SK-N-SH (cell line): ENCODE data around the gene MACROD2. TPM values are rescaled to one million over a fixed set of nuclear protein-coding genes. Genes with fewer than 3 reads are reported as not detected.

ENCODE experiments used
- CTCF ChIA-PET: fragments of 300-600, 350-600 bp; formaldehyde crosslinking; extraction: SDS; loops from one replicate; lab custom pipeline; 2021; lab: Yijun Ruan, JAX
- POLR2A ChIA-PET: fragments of 350-600 bp; sonication (Branson Sonifier 250); formaldehyde crosslinking; extraction: SDS; loops from one replicate; lab custom pipeline; 2020; ENCODE audit warnings: antibody characterized with exemption, inconsistent platforms; lab: Yijun Ruan, JAX
- DNase-seq: peaks from one replicate; pipeline ENCODE4 v3.0.0; 2012
- H2AFZ ChIP-seq: fragments of 200-600 bp; sonication (generic); 2 replicates; pipeline ENCODE4 v1.8.1; 2016; ENCODE audit warnings: antibody characterized with exemption, mild to moderate bottlenecking, low read depth
- H3F3A ChIP-seq: fragments of 200-600 bp; sonication (generic); replicated peaks from 2 replicates; pipeline ENCODE3; 2016; ENCODE audit warnings: antibody characterized with exemption, mild to moderate bottlenecking; ENCODE audit not compliant: insufficient read depth
- H3K27ac ChIP-seq, 2 experiments: fragments of 200-500 bp in 1 of 2; fragments of 200-600 bp in 1 of 2; sonication (Bioruptor generic) in 1 of 2; sonication (generic), shearing (Covaris generic) in 1 of 2; 2 replicates each; pipeline versions ENCODE4 v1.5.1 to v1.6.1; 2014 to 2016; ENCODE audit warnings: low read depth in 2 of 2, inconsistent platforms in 1 of 2, low read length in 1 of 2, mild to moderate bottlenecking in 1 of 2, mixed read lengths in 1 of 2
- H3K27me3 ChIP-seq: fragments of 200-600 bp; sonication (generic), shearing (Covaris generic); 2 replicates; pipeline ENCODE4 v1.6.1; 2016; ENCODE audit warnings: mixed run types; ENCODE audit not compliant: insufficient read depth
- H3K36me3 ChIP-seq, 2 experiments: fragments of 200-500 bp in 1 of 2; fragments of 200-600 bp in 1 of 2; sonication (Bioruptor generic) in 1 of 2; sonication (generic) in 1 of 2; replicated peaks in 1 of 2; 2 replicates each; pipeline versions ENCODE3 to v1.5.1; 2014 to 2016; ENCODE audit warnings: low read length in 1 of 2, mild to moderate bottlenecking in 1 of 2; ENCODE audit not compliant: insufficient read depth in 2 of 2, control insufficient read depth in 1 of 2
- H3K4me1 ChIP-seq, 2 experiments: fragments of 200-500 bp in 1 of 2; fragments of 200-600 bp in 1 of 2; sonication (Bioruptor generic) in 1 of 2; sonication (generic), shearing (Covaris generic) in 1 of 2; 2 replicates each; pipeline versions ENCODE4 v1.5.1 to v1.6.1; 2014 to 2016; ENCODE audit warnings: low read depth in 1 of 2, low read length in 1 of 2, mixed run types in 1 of 2; ENCODE audit not compliant: insufficient read depth in 2 of 2, control insufficient read depth in 1 of 2
- H3K4me2 ChIP-seq: fragments of 200-600 bp; sonication (generic), shearing (Covaris generic); 2 replicates; pipeline ENCODE4 v1.6.1; 2017; ENCODE audit warnings: mixed run types
- H3K4me3 ChIP-seq, 2 experiments: fragments of 200-500 bp in 1 of 2; fragments of 200-600 bp in 1 of 2; sonication (Bioruptor generic) in 1 of 2; sonication (generic), shearing (Covaris generic) in 1 of 2; 2 replicates each; pipeline versions ENCODE4 v1.5.1 to v1.8.1; 2014 to 2016; ENCODE audit warnings: low read depth in 2 of 2, inconsistent platforms in 1 of 2, low read length in 1 of 2, mild to moderate bottlenecking in 1 of 2, mixed read lengths in 1 of 2, moderate library complexity in 1 of 2
- H3K79me2 ChIP-seq: fragments of 200-600 bp; sonication (generic); 2 replicates; pipeline ENCODE4 v1.8.1; 2017; ENCODE audit warnings: mild to moderate bottlenecking; ENCODE audit not compliant: insufficient read depth
- H3K9ac ChIP-seq: fragments of 200-600 bp; sonication (generic); 2 replicates; pipeline ENCODE4 v1.6.1; 2017; ENCODE audit warnings: mixed run types
- H3K9me2 ChIP-seq: fragments of 200-600 bp; sonication (generic); 2 replicates; pipeline ENCODE4 v1.6.1; 2017; ENCODE audit warnings: mixed run types
- H3K9me3 ChIP-seq: fragments of 200-600 bp; sonication (generic); 2 replicates; pipeline ENCODE4 v1.6.1; 2017; ENCODE audit warnings: mixed run types, mild to moderate bottlenecking, moderate library complexity
- H4K20me1 ChIP-seq: fragments of 200-600 bp; sonication (generic); 2 replicates; pipeline ENCODE4 v1.6.1; 2017; ENCODE audit warnings: mild to moderate bottlenecking, mixed run types; ENCODE audit not compliant: insufficient read depth
- CHD2 ChIP-seq: fragments of 150-350 bp; IDR thresholded peaks from 2 replicates; pipeline ENCODE4 v1.6.1; 2018; ENCODE audit warnings: low read length; ENCODE audit not compliant: partially characterized antibody
- CTCF ChIP-seq: fragments of 200-600 bp; sonication (generic); IDR thresholded peaks from 2 replicates; pipeline ENCODE4 v1.6.1; 2017; ENCODE audit warnings: antibody characterized with exemption, mild to moderate bottlenecking, moderate library complexity
- EP300 ChIP-seq, 2 experiments: IDR thresholded peaks; 2 replicates each; pipeline versions ENCODE4 v1.4.0 to v1.6.1; 2012; ENCODE audit warnings: borderline replicate concordance in 1 of 2, low read depth in 1 of 2, low read length in 1 of 2
- EZH2phosphoT487 ChIP-seq: fragments of 200-600 bp; sonication (generic); IDR thresholded peaks from 2 replicates; pipeline ENCODE4 v1.6.1; 2017; ENCODE audit warnings: low read depth, mixed run types, mild to moderate bottlenecking, antibody characterized with exemption, moderate library complexity, borderline replicate concordance
- FOSL2 ChIP-seq: IDR thresholded peaks from 2 replicates; pipeline ENCODE4 v1.4.0; 2012; ENCODE audit warnings: low read depth, mild to moderate bottlenecking, moderate library complexity, borderline replicate concordance
- FOXJ3 ChIP-seq: sonication (generic); formaldehyde crosslinking; IDR thresholded peaks from 2 replicates; pipeline ENCODE4 v1.5.1; 2020; ENCODE audit warnings: mild to moderate bottlenecking, missing genetic modification reagents
- FOXM1 ChIP-seq: IDR thresholded peaks from 2 replicates; pipeline ENCODE4 v1.4.0; 2012; ENCODE audit warnings: low read depth, mild to moderate bottlenecking
- MEF2A ChIP-seq: IDR thresholded peaks from 2 replicates; pipeline ENCODE4 v1.4.0; 2012; ENCODE audit warnings: low read depth, borderline replicate concordance
- MXI1 ChIP-seq: IDR thresholded peaks from 2 replicates; pipeline ENCODE4 v1.6.1; 2012; ENCODE audit warnings: mild to moderate bottlenecking, low read depth, low read length, improper control_type of control experiment
- NFIC ChIP-seq: IDR thresholded peaks from 2 replicates; pipeline ENCODE4 v1.4.0; 2012; ENCODE audit warnings: borderline replicate concordance
- POLR2AphosphoS5 ChIP-seq: IDR thresholded peaks from 2 replicates; pipeline ENCODE4 v1.6.1; 2012; ENCODE audit warnings: low read depth, low read length
- TCF12 ChIP-seq: IDR thresholded peaks from 2 replicates; pipeline ENCODE4 v1.4.0; 2012
- TEAD4 ChIP-seq: IDR thresholded peaks from 2 replicates; pipeline ENCODE4 v1.4.0; 2012; ENCODE audit warnings: mild to moderate bottlenecking, borderline replicate concordance; ENCODE audit not compliant: insufficient read depth
- USF1 ChIP-seq: IDR thresholded peaks from 2 replicates; pipeline ENCODE4 v1.4.0; 2012; ENCODE audit warnings: low read depth, borderline replicate concordance
- WGBS: methylation state at CpG from one replicate; pipeline ENCODE4 v1.1.6; 2017; ENCODE audit warnings: low lambda C conversion rate; 5-methylcytosine and 5-hydroxymethylcytosine counted together
- polyA plus RNA-seq, 3 experiments: library from polyadenylated mRNA; depleted of rRNA; stranded (reverse); fragments of >200 nt; gene quantifications; 2 replicates each; pipeline ENCODE4 v1.2.3, GENCODE V29; 2012
- TF ChIP-seq, protein P1 (sequence below): IDR thresholded peaks from 2 replicates; pipeline ENCODE4; 2012
- TF ChIP-seq, protein P2 (sequence below): fragments of 150-350 bp; IDR thresholded peaks from 2 replicates; pipeline ENCODE4 v1.6.1; 2017; ENCODE audit warnings: antibody characterized with exemption, low read length, low read depth, borderline replicate concordance

The MACROD2 gene
- polyA plus RNA-seq, 1 of the 3 experiments (the other 2 are of a cell fraction) = 0.33 TPM

- Histone ChIP-seq H3K79me2 (no peaks in the 10 kb centered on the region), H4K20me1 (no peaks in the 10 kb centered on the region), H2AFZ (no peak overlapping the region), H3K9me3 (no peaks in the 10 kb centered on the region), H3K36me3 (no peaks in the 10 kb centered on the region), H3F3A (no peaks in the 10 kb centered on the region), H3K4me2 (no peak overlapping the region), H3K9ac (no peak overlapping the region), H3K4me1 (no peaks in the 10 kb centered on the region), H3K4me3 (no peak overlapping the region), H3K9me2 (no peaks in the 10 kb centered on the region), H3K27ac (no peak overlapping the region), H3K27me3 (no peaks in the 10 kb centered on the region)
- WGBS = 94% methylated on average over 2 of the region's 2 CpGs
- no peak for TF ChIP-seq FOXJ3 (CRISPR knock-in tag)
- no peak for TF ChIP-seq MXI1
- TF ChIP-seq MEF2A = no peak
- TF ChIP-seq USF1 = no peak
- TF ChIP-seq NFIC = no peak
- POLR2A ChIA-PET = no interaction called here
- CTCF ChIA-PET = no interaction called here
- no peak for DNase-seq
Measured at GRCh38 chr20:14312001-14312400, 316.7 kb downstream of the MACROD2 start.

DNA sequence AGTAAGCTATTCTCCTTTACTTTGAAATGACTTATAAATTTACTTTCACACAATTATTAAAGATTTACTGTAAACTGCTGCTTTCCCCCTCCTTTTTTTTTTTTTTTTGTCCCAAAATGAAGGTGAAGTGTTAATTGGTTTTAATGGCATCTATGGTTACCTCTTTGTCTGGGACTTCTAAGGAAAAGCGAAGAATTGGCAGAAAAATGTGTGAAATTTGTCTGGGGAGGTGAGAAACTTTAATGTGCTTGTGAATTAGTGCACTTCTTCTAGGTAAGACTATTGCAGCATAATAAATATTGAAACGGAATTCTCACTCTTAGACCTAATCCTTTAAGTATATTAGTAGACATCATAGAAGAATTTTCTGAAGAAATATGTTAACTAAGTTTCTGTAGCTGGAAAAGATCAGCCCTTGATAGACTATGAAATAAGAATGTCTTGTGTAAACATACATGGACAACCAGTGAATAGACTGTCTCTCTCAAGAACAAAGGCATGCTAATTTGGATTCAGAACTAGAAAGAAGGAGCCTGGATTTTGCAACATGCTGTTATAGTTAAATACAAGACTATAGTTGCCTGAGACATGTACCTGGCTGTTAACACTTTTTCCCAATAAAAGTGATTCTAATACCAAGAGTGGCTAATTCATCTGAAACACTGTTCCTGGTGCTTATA, 318.2 kb downstream of the MACROD2 start:
- CTCF ChIA-PET = interaction anchor here (0.6 to 1.0 kb wide), 3 partner anchors 9 to 1929 kb away, joined by 3 read pairs; no protein-coding TSS in a partner anchor
- H3K27ac ChIP-seq = no peak overlapping the region
- no peaks in the 10 kb centered on the region for H3K27me3 ChIP-seq
- H3K9me3 ChIP-seq = no peaks in the 10 kb centered on the region
- H3K9ac ChIP-seq = no peak overlapping the region
- no peak overlapping the region for H3K4me2 ChIP-seq
- no peak overlapping the region for H3K4me3 ChIP-seq
- POLR2A ChIA-PET = no interaction called here
- H3K36me3 ChIP-seq = no peaks in the 10 kb centered on the region
- 61% methylated on average over 2 of the region's 2 CpGs for WGBS
- no peaks in the 10 kb centered on the region for H4K20me1 ChIP-seq
- H3K4me1 ChIP-seq = no peaks in the 10 kb centered on the region
- DNase-seq = no peak
- TF ChIP-seq CHD2 (no peak), FOXM1 (no peak), POLR2AphosphoS5 (no peak), EP300 (IDR thresholded peaks at IDR 0.05; ENCODE audit: borderline replicate concordance in 1 of 2, low read depth in 1 of 2, low read length in 1 of 2) (no peak), TCF12 (no peak), FOSL2 (no peak)
- no peaks in the 10 kb centered on the region for H3F3A ChIP-seq
- no peak overlapping the region for H2AFZ ChIP-seq
- no peaks in the 10 kb centered on the region for H3K9me2 ChIP-seq
- no peaks in the 10 kb centered on the region for H3K79me2 ChIP-seq

GRCh38 chr20:14319704-14320103, 324.4 kb downstream of the MACROD2 start:
- TF ChIP-seq FOXJ3 (CRISPR knock-in tag) (no peak), TEAD4 (no peak), EZH2phosphoT487 (no peak), TCF12 (no peak), NFIC (no peak), CTCF (no peak)
- TF ChIP-seq, protein P1, sequence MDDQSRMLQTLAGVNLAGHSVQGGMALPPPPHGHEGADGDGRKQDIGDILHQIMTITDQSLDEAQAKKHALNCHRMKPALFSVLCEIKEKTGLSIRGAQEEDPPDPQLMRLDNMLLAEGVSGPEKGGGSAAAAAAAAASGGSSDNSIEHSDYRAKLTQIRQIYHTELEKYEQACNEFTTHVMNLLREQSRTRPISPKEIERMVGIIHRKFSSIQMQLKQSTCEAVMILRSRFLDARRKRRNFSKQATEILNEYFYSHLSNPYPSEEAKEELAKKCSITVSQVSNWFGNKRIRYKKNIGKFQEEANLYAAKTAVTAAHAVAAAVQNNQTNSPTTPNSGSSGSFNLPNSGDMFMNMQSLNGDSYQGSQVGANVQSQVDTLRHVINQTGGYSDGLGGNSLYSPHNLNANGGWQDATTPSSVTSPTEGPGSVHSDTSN = no peak
- TF ChIP-seq, protein P2, sequence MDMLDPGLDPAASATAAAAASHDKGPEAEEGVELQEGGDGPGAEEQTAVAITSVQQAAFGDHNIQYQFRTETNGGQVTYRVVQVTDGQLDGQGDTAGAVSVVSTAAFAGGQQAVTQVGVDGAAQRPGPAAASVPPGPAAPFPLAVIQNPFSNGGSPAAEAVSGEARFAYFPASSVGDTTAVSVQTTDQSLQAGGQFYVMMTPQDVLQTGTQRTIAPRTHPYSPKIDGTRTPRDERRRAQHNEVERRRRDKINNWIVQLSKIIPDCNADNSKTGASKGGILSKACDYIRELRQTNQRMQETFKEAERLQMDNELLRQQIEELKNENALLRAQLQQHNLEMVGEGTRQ = no peak
- Histone ChIP-seq H3K27ac (no peak overlapping the region), H4K20me1 (no peaks in the 10 kb centered on the region), H3K79me2 (no peaks in the 10 kb centered on the region), H3K36me3 (no peaks in the 10 kb centered on the region), H3K4me2 (no peak overlapping the region), H3K27me3 (no peaks in the 10 kb centered on the region), H3F3A (no peaks in the 10 kb centered on the region), H3K4me1 (no peaks in the 10 kb centered on the region; a peak in 1 of 4 replicates), H3K9ac (no peak overlapping the region), H3K4me3 (no peak overlapping the region), H3K9me3 (no peaks in the 10 kb centered on the region), H2AFZ (no peak overlapping the region), H3K9me2 (no peaks in the 10 kb centered on the region)
- DNase-seq = no peak
- POLR2A ChIA-PET = no interaction called here
- WGBS = 76% methylated on average over 1 of the region's 1 CpG
- CTCF ChIA-PET = interaction anchor here (1.3 kb wide), 1 partner anchor 14 kb away, joined by 4 read pairs; no protein-coding TSS in a partner anchor
